ENCODE data around the gene FBXO31.

FBXO31 gene

DNA sequence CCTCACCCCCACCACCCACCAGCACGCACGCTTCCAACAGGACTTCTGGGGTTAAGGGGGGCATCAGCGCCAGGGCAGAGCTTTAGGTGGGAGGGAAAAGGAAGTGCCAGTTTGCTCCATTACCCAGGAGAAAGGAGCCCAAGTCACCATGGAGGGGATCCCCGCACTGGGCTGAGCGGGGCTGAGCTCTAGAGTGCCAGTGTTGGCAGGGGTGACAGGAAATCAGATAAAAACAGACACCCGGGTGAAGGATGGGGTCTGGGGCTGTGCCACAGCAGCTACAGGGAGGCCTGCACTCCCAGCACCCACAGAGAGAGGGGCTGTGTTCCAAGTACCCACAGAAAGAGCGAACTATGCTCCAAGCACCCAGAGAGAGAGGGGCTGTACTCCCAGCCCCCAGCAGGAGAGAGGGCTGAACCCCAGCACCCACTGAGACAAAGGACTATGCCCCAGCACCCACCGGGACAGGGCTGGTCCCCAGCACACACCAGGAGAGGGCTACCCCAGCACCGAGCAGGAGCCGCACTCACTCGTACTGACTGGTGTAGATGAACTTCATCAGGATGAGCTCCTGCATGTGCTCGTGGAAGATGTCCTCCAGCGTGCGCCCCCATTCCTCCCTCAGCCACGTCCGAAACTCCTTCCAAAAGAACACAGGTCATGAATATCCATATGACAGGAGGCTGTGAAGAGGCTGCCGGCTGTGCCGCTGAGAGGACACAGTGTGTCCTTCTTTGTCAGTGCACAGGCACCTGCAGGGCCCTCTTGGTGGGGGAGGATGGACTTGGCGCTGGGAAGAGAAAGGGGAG, 47.7 kb downstream of the FBXO31 start:
- no peaks in the 10 kb centered on the region for H3K79me2 ChIP-seq (ENCODE audit: insufficient read depth, low read length)
- no peak overlapping the region for H2AFZ ChIP-seq (ENCODE audit: low read length)
- no peak overlapping the region for H3K4me3 ChIP-seq (ENCODE audit: low read depth, low read length, poor library complexity, severe bottlenecking)
- no peak overlapping the region for H3K4me2 ChIP-seq (ENCODE audit: low read length)
- H3K4me1 ChIP-seq (ENCODE audit: insufficient read depth, low read length, severe bottlenecking) = peaks cover 12% of the 10 kb centered on the region
- H3F3A ChIP-seq (ENCODE audit: insufficient read depth, low read length) = no peaks in the 10 kb centered on the region
- H3K27ac ChIP-seq (ENCODE audit: low read depth, low read length, poor library complexity, severe bottlenecking) = no peak overlapping the region
- TF ChIP-seq EZH2 (IDR thresholded peaks at IDR 0.05; ENCODE audit: borderline replicate concordance, low read length) (no peak), CTCF (IDR thresholded peaks at IDR 0.05; ENCODE audit: low read length) (no peak)
- H3K9me2 ChIP-seq (ENCODE audit: low read depth, low read length) = no peaks in the 10 kb centered on the region
- no peaks in the 10 kb centered on the region for H3K27me3 ChIP-seq (ENCODE audit: insufficient read depth, low read length)
- H3K9me3 ChIP-seq (ENCODE audit: low read length) = no peaks in the 10 kb centered on the region
- H3K9ac ChIP-seq (ENCODE audit: low read length) = no peak overlapping the region
- H4K20me1 ChIP-seq (ENCODE audit: insufficient read depth, low read length) = no peaks in the 10 kb centered on the region
- H3K36me3 ChIP-seq (ENCODE audit: insufficient read depth, low read length) = peaks cover 43% of the 10 kb centered on the region

GRCh38 chr16:87334651-87335624, 48.6 kb downstream of the FBXO31 start:
- Histone ChIP-seq H4K20me1 (ENCODE audit: insufficient read depth, low read length) (no peaks in the 10 kb centered on the region), H3K36me3 (ENCODE audit: insufficient read depth, low read length) (peaks cover 46% of the 10 kb centered on the region), H3K4me3 (ENCODE audit: low read depth, low read length, poor library complexity, severe bottlenecking) (no peak overlapping the region), H3K9ac (ENCODE audit: low read length) (no peak overlapping the region), H2AFZ (ENCODE audit: low read length) (no peak overlapping the region), H3K4me2 (ENCODE audit: low read length) (no peak overlapping the region), H3F3A (ENCODE audit: insufficient read depth, low read length) (no peaks in the 10 kb centered on the region), H3K4me1 (ENCODE audit: insufficient read depth, low read length, severe bottlenecking) (peaks cover 12% of the 10 kb centered on the region), H3K79me2 (ENCODE audit: insufficient read depth, low read length) (no peaks in the 10 kb centered on the region), H3K9me2 (ENCODE audit: low read depth, low read length) (no peaks in the 10 kb centered on the region), H3K27ac (ENCODE audit: low read depth, low read length, poor library complexity, severe bottlenecking) (no peak overlapping the region), H3K27me3 (ENCODE audit: insufficient read depth, low read length) (no peaks in the 10 kb centered on the region), H3K9me3 (ENCODE audit: low read length) (no peaks in the 10 kb centered on the region)
- TF ChIP-seq EZH2 (IDR thresholded peaks at IDR 0.05; ENCODE audit: borderline replicate concordance, low read length) = no peak
- TF ChIP-seq CTCF (IDR thresholded peaks at IDR 0.05; ENCODE audit: low read length) = no peak

DNA sequence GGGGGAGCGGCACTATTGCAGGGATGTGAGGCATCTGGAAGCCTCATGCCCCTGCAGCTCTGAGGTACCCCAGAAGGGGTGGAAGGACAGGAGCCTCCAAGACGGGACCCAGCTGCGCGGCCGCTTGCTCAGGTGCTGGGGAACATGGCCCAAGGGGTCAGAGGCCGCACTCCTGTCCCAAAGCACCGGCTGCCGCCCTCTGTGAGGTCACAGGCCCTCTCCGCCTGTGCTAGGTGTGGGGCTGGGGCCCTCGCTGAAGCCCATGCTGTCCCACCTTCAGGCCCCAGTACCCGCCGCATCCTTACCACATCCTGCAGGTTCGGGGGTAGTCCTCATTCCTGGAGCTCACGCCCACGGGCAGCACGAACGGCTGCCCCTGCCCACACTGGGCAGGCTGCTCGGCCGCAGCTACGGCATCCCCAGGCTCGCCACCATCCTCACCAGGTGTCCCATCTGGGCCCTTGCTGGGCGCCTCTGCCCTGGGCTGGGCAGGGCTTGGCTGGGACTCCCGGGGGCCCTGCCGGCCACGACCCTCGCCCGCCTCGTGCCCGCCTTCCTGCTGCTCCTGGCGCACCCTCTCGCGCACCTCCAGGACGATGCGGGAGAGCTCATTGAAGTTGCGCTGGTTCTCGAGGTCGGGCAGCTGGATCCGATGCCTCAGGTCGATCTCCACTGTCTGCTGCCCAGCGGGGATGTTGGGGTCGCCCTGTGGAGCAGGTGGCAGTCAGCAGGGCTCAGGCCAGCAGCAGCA, 49.8 kb downstream of the FBXO31 start:
- H3K36me3 ChIP-seq (ENCODE audit: insufficient read depth, low read length) = peaks cover 38% of the 10 kb centered on the region

More for the DNA sequence above, 49.8 kb downstream of the FBXO31 start:
- Histone ChIP-seq H3K79me2 (ENCODE audit: insufficient read depth, low read length) (no peaks in the 10 kb centered on the region), H3F3A (ENCODE audit: insufficient read depth, low read length) (no peaks in the 10 kb centered on the region), H3K27me3 (ENCODE audit: insufficient read depth, low read length) (no peaks in the 10 kb centered on the region), H3K9me2 (ENCODE audit: low read depth, low read length) (no peaks in the 10 kb centered on the region), H3K27ac (ENCODE audit: low read depth, low read length, poor library complexity, severe bottlenecking) (no peak overlapping the region), H4K20me1 (ENCODE audit: insufficient read depth, low read length) (no peaks in the 10 kb centered on the region), H2AFZ (ENCODE audit: low read length) (no peak overlapping the region), H3K9me3 (ENCODE audit: low read length) (no peaks in the 10 kb centered on the region), H3K4me1 (ENCODE audit: insufficient read depth, low read length, severe bottlenecking) (peaks cover 12% of the 10 kb centered on the region), H3K4me3 (ENCODE audit: low read depth, low read length, poor library complexity, severe bottlenecking) (no peak overlapping the region), H3K9ac (ENCODE audit: low read length) (no peak overlapping the region), H3K4me2 (ENCODE audit: low read length) (no peak overlapping the region)
- TF ChIP-seq CTCF (IDR thresholded peaks at IDR 0.05; ENCODE audit: low read length) (no peak), EZH2 (IDR thresholded peaks at IDR 0.05; ENCODE audit: borderline replicate concordance, low read length) (no peak)
